PC-9 (cell line): ENCODE measurements around the gene RNLS. TPM values are rescaled to one million over a fixed set of nuclear protein-coding genes. Genes with fewer than 3 reads are reported as not detected.

Source experiments
- BruUV-seq: library from RNA; stranded (reverse); fragments of 400-500 nt; replicated peaks from 2 replicates; lab custom pipeline; 2021; lab: Mats Ljungman, UMichigan
- CTCF ChIA-PET: fragments of 300-600 bp; sonication (Branson Sonifier 250); formaldehyde crosslinking; loops from one replicate; lab custom pipeline; 2022; ENCODE audit warnings: antibody characterized with exemption; lab: Charles Lee
- POLR2A ChIA-PET: fragments of 300-600 bp; sonication (Branson Sonifier 250); formaldehyde crosslinking; loops from one replicate; lab custom pipeline; 2022; ENCODE audit warnings: antibody characterized with exemption; ENCODE audit not compliant: unreplicated experiment; lab: Charles Lee
- DNase-seq, 2 experiments: peaks; one replicate each; pipeline versions ENCODE4 v3.0.0 to v3.0.0-alpha.2; 2015 to 2022; ENCODE audit warnings: mixed read lengths in 1 of 2
- H2AFZ ChIP-seq: fragments of 200-600 bp; sonication (generic); 2 replicates; pipeline ENCODE4 v1.8.1; 2017; ENCODE audit warnings: antibody characterized with exemption
- H3F3A ChIP-seq: fragments of 200-600 bp; sonication (generic); 2 replicates; pipeline ENCODE4 v1.8.1; 2017; ENCODE audit warnings: antibody characterized with exemption, mild to moderate bottlenecking, low read depth; ENCODE audit not compliant: insufficient read depth
- H3K27ac ChIP-seq: fragments of 200-600 bp; sonication (generic); 2 replicates; pipeline ENCODE4 v1.6.1; 2016; ENCODE audit warnings: mixed run types
- H3K27me3 ChIP-seq: fragments of 200-600 bp; sonication (generic); 2 replicates; pipeline ENCODE4 v1.6.1; 2016; ENCODE audit warnings: low read depth, mixed run types; ENCODE audit not compliant: insufficient read depth
- H3K36me3 ChIP-seq: fragments of 200-600 bp; sonication (generic); 2 replicates; pipeline ENCODE4 v1.6.1; 2016; ENCODE audit warnings: low read depth, mixed run types
- H3K4me1 ChIP-seq: fragments of 200-600 bp; sonication (generic); replicated peaks from 2 replicates; pipeline ENCODE4 v1.6.1; 2016; ENCODE audit warnings: mixed run types; ENCODE audit not compliant: insufficient read depth
- H3K4me2 ChIP-seq: fragments of 200-600 bp; sonication (generic); 2 replicates; pipeline ENCODE4 v1.6.1; 2017; ENCODE audit warnings: mixed run types
- H3K4me3 ChIP-seq: fragments of 200-600 bp; sonication (generic); 2 replicates; pipeline ENCODE4 v1.6.1; 2016; ENCODE audit warnings: mixed run types
- H3K79me2 ChIP-seq: fragments of 200-600 bp; sonication (generic); 2 replicates; pipeline ENCODE4 v1.6.1; 2017; ENCODE audit warnings: low read depth, mixed run types
- H3K9me2 ChIP-seq: fragments of 200-600 bp; sonication (generic); 2 replicates; pipeline ENCODE4 v1.8.1; 2017; ENCODE audit warnings: mild to moderate bottlenecking; ENCODE audit not compliant: insufficient read depth
- H3K9me3 ChIP-seq: fragments of 200-600 bp; sonication (generic); 2 replicates; pipeline ENCODE4 v1.8.1; 2016; ENCODE audit warnings: low read depth; ENCODE audit not compliant: insufficient read depth
- H4K20me1 ChIP-seq: fragments of 200-600 bp; sonication (generic); 2 replicates; pipeline ENCODE4 v1.8.1; 2017; ENCODE audit not compliant: insufficient read depth
- EZH2 ChIP-seq: fragments of 200-600 bp; sonication (generic); IDR thresholded peaks from 2 replicates; pipeline ENCODE4 v1.8.0; 2017; ENCODE audit warnings: antibody characterized with exemption, low read depth
- intact Hi-C: fragments of 100-400 bp; cut with micrococcal nuclease; formaldehyde crosslinking; loops from one replicate; pipeline ENCODE4 v1.10.0; 2022; ENCODE audit not compliant: unreplicated experiment
- total RNA-seq: library from RNA; stranded (reverse); gene quantifications from 2 replicates; pipeline ENCODE4 v1.2.3, GENCODE V29; 2021
- TF ChIP-seq, protein P1 (sequence below): fragments of 200-600 bp; sonication (generic); conservative IDR thresholded peaks from 2 replicates; pipeline ENCODE4 v1.6.1; 2017; ENCODE audit warnings: mixed run types, antibody characterized with exemption, mild to moderate bottlenecking, moderate library complexity

The RNLS gene
- total RNA-seq, 1 experiment from 2014 or later: not detected

DNA sequence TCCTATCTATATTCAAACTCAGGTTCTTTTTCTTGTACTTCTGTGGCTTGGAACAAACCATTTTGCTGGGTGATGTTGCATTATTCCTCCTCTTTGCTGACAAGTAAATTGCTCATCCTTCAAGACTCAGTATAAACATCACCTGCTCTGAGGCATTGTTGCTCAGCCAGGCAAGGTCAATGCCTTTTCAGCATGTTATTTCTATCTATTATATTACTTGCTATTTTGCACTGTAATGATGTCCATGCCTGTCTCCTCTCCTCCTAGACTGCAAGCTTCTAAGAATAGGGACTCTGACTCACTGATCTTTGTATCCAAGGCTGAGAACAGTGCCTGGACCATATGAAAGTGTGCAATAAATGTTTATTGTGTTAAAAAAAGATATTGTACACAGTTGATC, 293.8 kb downstream of the RNLS start:
- ChIA-PET POLR2A (no interaction called here), CTCF (no interaction called here)
- Histone ChIP-seq H3K4me3 (no peak overlapping the region), H3K4me2 (no peak overlapping the region), H3K79me2 (no peaks in the 10 kb centered on the region), H3F3A (no peaks in the 10 kb centered on the region), H3K9me3 (no peaks in the 10 kb centered on the region), H2AFZ (no peak overlapping the region), H3K27ac (no peak overlapping the region), H3K36me3 (no peaks in the 10 kb centered on the region), H3K27me3 (no peaks in the 10 kb centered on the region), H4K20me1 (no peaks in the 10 kb centered on the region), H3K9me2 (no peaks in the 10 kb centered on the region), H3K4me1 (no peaks in the 10 kb centered on the region)
- TF ChIP-seq EZH2: no peak
- TF ChIP-seq, protein P1, sequence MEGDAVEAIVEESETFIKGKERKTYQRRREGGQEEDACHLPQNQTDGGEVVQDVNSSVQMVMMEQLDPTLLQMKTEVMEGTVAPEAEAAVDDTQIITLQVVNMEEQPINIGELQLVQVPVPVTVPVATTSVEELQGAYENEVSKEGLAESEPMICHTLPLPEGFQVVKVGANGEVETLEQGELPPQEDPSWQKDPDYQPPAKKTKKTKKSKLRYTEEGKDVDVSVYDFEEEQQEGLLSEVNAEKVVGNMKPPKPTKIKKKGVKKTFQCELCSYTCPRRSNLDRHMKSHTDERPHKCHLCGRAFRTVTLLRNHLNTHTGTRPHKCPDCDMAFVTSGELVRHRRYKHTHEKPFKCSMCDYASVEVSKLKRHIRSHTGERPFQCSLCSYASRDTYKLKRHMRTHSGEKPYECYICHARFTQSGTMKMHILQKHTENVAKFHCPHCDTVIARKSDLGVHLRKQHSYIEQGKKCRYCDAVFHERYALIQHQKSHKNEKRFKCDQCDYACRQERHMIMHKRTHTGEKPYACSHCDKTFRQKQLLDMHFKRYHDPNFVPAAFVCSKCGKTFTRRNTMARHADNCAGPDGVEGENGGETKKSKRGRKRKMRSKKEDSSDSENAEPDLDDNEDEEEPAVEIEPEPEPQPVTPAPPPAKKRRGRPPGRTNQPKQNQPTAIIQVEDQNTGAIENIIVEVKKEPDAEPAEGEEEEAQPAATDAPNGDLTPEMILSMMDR: no peak
- intact Hi-C loops: no loop called here
- DNase-seq: no peak
- BruUV-seq: no TSS peak

DNA sequence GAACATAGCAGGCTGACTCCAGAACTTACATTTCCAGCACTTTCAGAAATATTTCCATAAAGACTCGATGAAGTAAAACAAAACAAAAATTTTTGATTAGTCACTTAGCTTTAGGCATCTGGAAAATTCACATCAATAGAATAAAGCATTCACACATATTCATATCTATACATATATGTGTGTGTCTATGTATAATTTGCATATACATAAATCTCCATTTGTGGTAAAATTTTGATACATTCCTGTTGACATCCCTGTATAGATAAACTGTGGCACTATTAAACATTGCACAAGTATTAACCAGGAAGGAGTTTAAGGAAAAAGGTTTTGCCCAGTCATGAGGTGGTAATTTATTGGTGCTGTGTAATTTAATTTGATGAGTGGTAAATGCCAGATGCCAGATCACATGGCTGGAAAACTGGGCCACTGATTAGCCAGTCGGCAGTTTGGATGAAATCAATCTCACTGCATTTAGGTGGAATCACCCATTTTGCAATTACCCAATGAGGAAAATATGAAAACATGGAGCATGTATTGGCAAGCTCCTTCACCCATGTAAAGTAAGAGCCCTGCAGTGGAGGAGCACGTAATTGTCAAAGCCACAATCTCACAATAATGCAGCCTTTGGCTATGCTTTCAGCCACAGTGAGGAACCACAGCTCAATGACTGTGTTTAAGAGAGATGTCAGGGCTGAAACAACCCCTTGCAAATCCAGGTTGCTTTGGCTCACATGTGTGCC, 294.6 kb downstream of the RNLS start:
- H3K4me1 ChIP-seq: no peaks in the 10 kb centered on the region
- H3K4me3 ChIP-seq: no peak overlapping the region
- TF ChIP-seq, protein P1: no peak
- no peak for TF ChIP-seq EZH2
- H3K27me3 ChIP-seq: no peaks in the 10 kb centered on the region
- no peak overlapping the region for H3K4me2 ChIP-seq
- H3K27ac ChIP-seq: no peak overlapping the region
- ChIA-PET CTCF (no interaction called here), POLR2A (no interaction called here)
- H3F3A ChIP-seq: no peaks in the 10 kb centered on the region
- no peaks in the 10 kb centered on the region for H3K9me3 ChIP-seq
- no peak overlapping the region for H2AFZ ChIP-seq
- BruUV-seq: no TSS peak
- no peak for DNase-seq
- intact Hi-C loops: no loop called here
- no peaks in the 10 kb centered on the region for H4K20me1 ChIP-seq
- H3K36me3 ChIP-seq: no peaks in the 10 kb centered on the region
- no peaks in the 10 kb centered on the region for H3K79me2 ChIP-seq
- H3K9me2 ChIP-seq: no peaks in the 10 kb centered on the region

- H2AFZ ChIP-seq: no peak overlapping the region
- no peaks in the 10 kb centered on the region for H3K9me2 ChIP-seq
- TF ChIP-seq, protein P1: no peak
- no peak for TF ChIP-seq EZH2
- peaks cover 4% of the 10 kb centered on the region; the same call in 1 of the 2 replicates for H3K4me1 ChIP-seq
- no TSS peak for BruUV-seq
- H3K9me3 ChIP-seq: no peaks in the 10 kb centered on the region
- POLR2A ChIA-PET: no interaction called here
- CTCF ChIA-PET: no interaction called here
- H3K79me2 ChIP-seq: no peaks in the 10 kb centered on the region
- no peaks in the 10 kb centered on the region for H3K27me3 ChIP-seq
- intact Hi-C loops: no loop called here
- H3K36me3 ChIP-seq: no peaks in the 10 kb centered on the region
- no peak overlapping the region for H3K4me2 ChIP-seq
- H3K4me3 ChIP-seq: no peak overlapping the region
- DNase-seq: no peak
- H3K27ac ChIP-seq: no peak overlapping the region
- no peaks in the 10 kb centered on the region for H4K20me1 ChIP-seq
- H3F3A ChIP-seq: no peaks in the 10 kb centered on the region
These were observed 297.1 kb downstream of the RNLS start for GRCh38 chr10:88286030-88286429.
